ENCODE data around the gene M1AP. TPM values are rescaled to one million over a fixed set of nuclear protein-coding genes. Genes with fewer than 3 reads are reported as not detected.

Gene M1AP
- total RNA-seq, 2 experiments from 2014 or later: 0.23 TPM; not detected in 1

GRCh38 chr2:74554820-74555531 lies 93.2 kb downstream of the M1AP start:
- peaks cover 5% of the 10 kb centered on the region for H3K4me1 Mint-ChIP-seq
- no peaks in the 10 kb centered on the region for H3K9me3 Mint-ChIP-seq
- peak overlapping the region; percentile 94 for H3K4me3 Mint-ChIP-seq
- H3K27ac Mint-ChIP-seq: peak overlapping the region; percentile 87
- H3K27me3 Mint-ChIP-seq: peaks cover 26% of the 10 kb centered on the region
- peaks cover 4% of the 10 kb centered on the region for H3K36me3 Mint-ChIP-seq
- peak; percentile 54 for DNase-seq

DNA sequence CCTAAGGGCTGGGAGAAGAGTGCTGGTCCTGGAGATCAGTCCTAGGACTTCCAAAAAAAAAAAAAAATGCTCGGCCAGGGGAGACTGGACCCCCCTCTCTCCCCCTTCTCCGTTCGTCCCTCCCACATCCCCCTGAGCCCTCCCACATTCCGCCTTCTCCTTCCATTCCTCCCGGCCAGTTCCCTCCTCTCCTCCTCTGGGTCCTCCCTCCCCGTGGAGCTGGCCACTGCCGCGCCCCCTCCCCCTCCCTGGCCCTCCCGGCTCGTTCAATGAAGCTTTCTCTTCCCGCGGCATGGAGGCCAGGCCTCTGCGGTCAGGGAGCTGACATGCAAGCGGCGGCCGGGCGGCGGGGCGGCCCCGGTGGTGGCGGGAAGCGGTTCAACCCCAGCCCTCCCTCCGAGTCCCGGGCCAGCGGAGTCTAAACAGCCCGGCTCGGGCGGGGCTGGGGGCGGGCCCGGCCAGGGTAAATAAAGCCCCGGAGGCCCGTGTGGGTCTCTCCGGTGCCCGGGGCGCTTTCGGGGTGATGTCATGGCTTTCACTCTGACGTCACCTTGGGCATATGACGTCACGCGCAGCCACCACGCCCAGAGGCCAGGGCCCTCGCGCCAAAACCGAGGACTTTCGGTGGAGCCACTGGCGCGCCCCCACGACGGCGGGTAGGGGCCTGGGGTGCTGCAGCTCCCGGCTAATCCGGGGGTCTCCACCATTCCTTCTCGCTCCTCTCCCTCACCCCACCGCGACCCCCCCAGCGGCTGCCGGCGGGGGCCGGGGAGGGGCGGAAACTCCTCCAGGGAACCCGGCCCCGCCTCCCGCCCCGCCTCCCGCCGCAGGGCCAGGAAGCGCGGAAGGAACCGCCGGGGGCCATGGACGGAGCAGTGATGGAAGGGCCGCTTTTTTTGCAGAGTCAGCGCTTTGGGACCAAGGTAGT lies 94.0 kb downstream of the M1AP start, which contains the start of the genes DOK1 and LOXL3:
Gene DOK1, plus strand, starts transcription at position 829 of the 928 bp plus-strand sequence. Its CDS starts 35 bp downstream, at position 864.
Gene LOXL3, minus strand, starts transcription at position 51 of the 928 bp plus-strand sequence. CDS start 1,308 bp downstream, outside the sequence.
- Mint-ChIP-seq H3K36me3 (peaks cover 4% of the 10 kb centered on the region), H3K9me3 (no peaks in the 10 kb centered on the region), H3K4me1 (peaks cover 9% of the 10 kb centered on the region), H3K27me3 (peaks cover 33% of the 10 kb centered on the region), H3K4me3 (peak within 1 kb of the TSS; percentile 94), H3K27ac (peak within 1 kb of the TSS; percentile 87)
- DNase-seq: peak; percentile 82

- H3K27ac Mint-ChIP-seq: peak overlapping the region; percentile 14
- DNase-seq: no peak
These were observed 95.0 kb downstream of the M1AP start for GRCh38 chr2:74552914-74553811.

DNA sequence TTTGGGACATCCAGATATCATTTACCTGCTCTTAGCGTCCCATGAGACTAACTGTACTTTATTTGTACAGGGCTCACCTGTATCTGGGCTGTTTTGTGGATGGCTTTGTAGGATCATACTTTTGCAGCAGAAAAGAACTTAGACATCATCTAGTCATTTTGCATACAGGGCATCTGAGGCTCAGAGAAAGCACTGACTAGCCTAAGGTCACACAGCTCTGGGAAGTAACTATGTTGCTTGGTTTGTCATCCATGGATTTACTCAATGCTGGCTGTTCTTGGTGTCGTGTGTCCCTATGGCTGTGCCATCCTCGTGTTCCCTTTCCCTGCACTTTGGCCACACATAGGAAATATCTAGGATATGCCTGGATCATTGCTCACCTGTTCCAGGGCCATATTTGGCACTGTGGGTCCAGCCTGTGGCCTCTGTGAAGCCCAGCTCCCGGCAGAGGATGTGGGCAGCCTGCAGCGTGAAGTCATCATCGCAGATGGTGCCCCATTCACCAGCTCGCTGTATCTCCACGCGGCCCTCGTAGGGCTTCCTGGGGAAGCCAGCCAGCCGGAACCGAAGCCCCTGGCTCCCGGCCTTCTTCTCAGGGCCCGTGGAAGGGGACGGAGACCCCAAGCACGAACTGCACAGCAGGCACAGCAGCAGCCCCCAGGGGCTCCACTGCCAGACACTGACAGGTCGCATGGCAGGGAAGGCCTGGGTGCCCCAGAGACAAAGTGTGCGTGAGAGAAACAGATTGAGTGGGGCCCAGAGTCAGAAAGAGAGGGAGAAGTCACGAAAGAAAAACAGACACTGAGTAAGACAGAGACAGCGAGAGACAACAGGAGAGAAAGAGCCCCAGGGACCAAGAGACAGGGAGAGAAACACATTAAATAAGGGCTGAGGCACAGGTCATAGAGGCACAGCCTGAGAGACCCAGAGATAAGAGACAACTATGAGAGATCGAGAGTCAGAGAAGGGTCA lies 95.9 kb downstream of the M1AP start:
- Mint-ChIP-seq H3K4me1 (peaks cover 12% of the 10 kb centered on the region), H3K27ac (no peak overlapping the region), H3K27me3 (peaks cover 47% of the 10 kb centered on the region), H3K4me3 (no peak overlapping the region), H3K36me3 (peaks cover 4% of the 10 kb centered on the region), H3K9me3 (no peaks in the 10 kb centered on the region)
- DNase-seq: no peak

More at GRCh38 chr2:74552914-74553811, 95.0 kb downstream of the M1AP start:
- H3K4me1 Mint-ChIP-seq: peaks cover 12% of the 10 kb centered on the region
- H3K9me3 Mint-ChIP-seq: no peaks in the 10 kb centered on the region
- peak overlapping the region; percentile 53 for H3K4me3 Mint-ChIP-seq
- peaks cover 38% of the 10 kb centered on the region for H3K27me3 Mint-ChIP-seq
- peaks cover 4% of the 10 kb centered on the region for H3K36me3 Mint-ChIP-seq

GRCh38 chr2:74551530-74551929 lies 96.6 kb downstream of the M1AP start:
- H3K9me3 Mint-ChIP-seq: no peaks in the 10 kb centered on the region
- no peak for DNase-seq
- peaks cover 12% of the 10 kb centered on the region for H3K4me1 Mint-ChIP-seq
- H3K27ac Mint-ChIP-seq: no peak overlapping the region
- peaks cover 49% of the 10 kb centered on the region for H3K27me3 Mint-ChIP-seq
- peaks cover 4% of the 10 kb centered on the region for H3K36me3 Mint-ChIP-seq
- H3K4me3 Mint-ChIP-seq: no peak overlapping the region

DNA sequence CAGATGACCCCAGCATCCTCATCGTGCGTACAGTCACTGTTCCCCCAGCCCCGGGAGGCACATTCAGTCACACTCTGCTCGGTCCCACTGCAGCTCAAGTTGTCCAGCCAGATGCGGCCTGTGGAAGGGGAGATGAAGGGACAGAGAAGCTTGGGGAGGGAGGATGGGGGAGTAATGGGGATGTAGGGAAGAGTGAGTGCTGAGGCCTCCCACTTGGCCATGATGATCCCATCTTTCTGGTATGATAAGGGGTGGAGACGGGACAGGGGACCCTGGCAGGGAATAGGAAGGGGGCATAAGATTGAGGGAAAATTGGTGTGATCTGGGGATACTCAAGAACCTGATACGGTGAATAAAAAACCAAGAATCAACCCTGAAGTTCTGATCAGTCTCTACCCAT lies 97.9 kb downstream of the M1AP start:
- Mint-ChIP-seq H3K4me1 (peaks cover 6% of the 10 kb centered on the region), H3K27me3 (peaks cover 59% of the 10 kb centered on the region), H3K36me3 (no peaks in the 10 kb centered on the region), H3K4me3 (no peak overlapping the region), H3K27ac (no peak overlapping the region), H3K9me3 (no peaks in the 10 kb centered on the region)
- DNase-seq: no peak

- peak overlapping the region; percentile 69 for H3K4me3 Mint-ChIP-seq
- H3K4me1 Mint-ChIP-seq: peaks cover 6% of the 10 kb centered on the region
- peaks cover 65% of the 10 kb centered on the region for H3K27me3 Mint-ChIP-seq
- DNase-seq: peak; percentile 52
- H3K27ac Mint-ChIP-seq: peak overlapping the region; percentile 7
- no peaks in the 10 kb centered on the region for H3K36me3 Mint-ChIP-seq
- H3K9me3 Mint-ChIP-seq: no peaks in the 10 kb centered on the region
These were observed 99.0 kb downstream of the M1AP start for GRCh38 chr2:74548900-74549826.

- Mint-ChIP-seq H3K4me1 (peaks cover 6% of the 10 kb centered on the region), H3K27ac (no peak overlapping the region), H3K9me3 (no peaks in the 10 kb centered on the region), H3K27me3 (peaks cover 63% of the 10 kb centered on the region), H3K36me3 (no peaks in the 10 kb centered on the region), H3K4me3 (peak overlapping the region; percentile 60)
- no peak for DNase-seq
These were observed 99.7 kb downstream of the M1AP start for GRCh38 chr2:74548285-74548899.

DNA sequence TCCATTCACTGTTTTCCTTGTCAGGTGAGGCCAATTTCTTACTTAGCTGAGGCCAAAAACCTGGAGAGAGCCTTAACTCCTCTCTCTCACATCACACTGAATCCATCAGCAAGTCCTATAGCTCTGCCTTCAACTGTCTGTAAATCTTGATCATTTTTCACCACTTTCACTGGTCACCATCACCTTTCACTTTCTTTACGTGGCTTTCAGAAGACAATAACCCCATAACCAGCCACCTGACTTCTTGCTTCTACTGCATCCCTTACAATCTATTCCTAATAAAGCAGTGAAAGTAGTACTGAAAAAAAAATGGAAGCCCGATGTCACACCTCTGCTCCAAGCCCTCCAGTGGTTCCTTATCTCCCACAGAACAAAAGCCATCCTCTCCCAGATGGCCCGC lies 102.1 kb downstream of the M1AP start:
- H3K4me1 Mint-ChIP-seq: peaks cover 6% of the 10 kb centered on the region

DNA sequence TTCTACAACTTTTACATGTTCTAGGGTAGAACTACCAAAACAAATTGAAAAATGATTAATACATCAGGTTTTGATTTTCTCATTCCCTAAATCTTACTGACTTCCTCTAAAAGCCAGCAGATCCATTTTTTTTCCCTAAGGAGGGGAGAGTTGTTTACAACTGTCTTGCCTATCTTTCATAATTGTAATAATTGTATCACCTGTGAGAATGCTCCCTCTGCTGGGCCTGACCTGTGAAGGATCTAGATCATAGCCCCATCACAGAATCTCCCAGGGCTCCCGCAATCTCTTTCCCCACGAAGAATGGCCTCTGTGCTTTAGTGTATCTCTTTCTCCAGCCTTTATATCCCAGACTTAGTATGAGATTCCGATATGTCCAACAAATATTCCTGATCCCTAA lies 103.5 kb downstream of the M1AP start:
- H3K9me3 Mint-ChIP-seq: no peaks in the 10 kb centered on the region
- DNase-seq: no peak
- no peak overlapping the region for H3K4me3 Mint-ChIP-seq
- H3K27me3 Mint-ChIP-seq: peaks cover 54% of the 10 kb centered on the region
- no peaks in the 10 kb centered on the region for H3K36me3 Mint-ChIP-seq
- H3K4me1 Mint-ChIP-seq: peaks cover 6% of the 10 kb centered on the region
- H3K27ac Mint-ChIP-seq: no peak overlapping the region

More for the DNA sequence above, 102.1 kb downstream of the M1AP start:
- no peaks in the 10 kb centered on the region for H3K36me3 Mint-ChIP-seq
- peaks cover 64% of the 10 kb centered on the region for H3K27me3 Mint-ChIP-seq
- H3K9me3 Mint-ChIP-seq: no peaks in the 10 kb centered on the region
- H3K4me3 Mint-ChIP-seq: no peak overlapping the region
- DNase-seq: no peak
- H3K27ac Mint-ChIP-seq: no peak overlapping the region

- Mint-ChIP-seq H3K4me3 (no peak overlapping the region), H3K36me3 (no peaks in the 10 kb centered on the region), H3K4me1 (peaks cover 6% of the 10 kb centered on the region), H3K9me3 (no peaks in the 10 kb centered on the region), H3K27ac (no peak overlapping the region), H3K27me3 (peaks cover 59% of the 10 kb centered on the region)
- DNase-seq: no peak
These were observed 105.2 kb downstream of the M1AP start for GRCh38 chr2:74542978-74543377.

GRCh38 chr2:74540291-74540690 lies 107.8 kb downstream of the M1AP start:
- Mint-ChIP-seq H3K4me3 (no peak overlapping the region), H3K36me3 (no peaks in the 10 kb centered on the region), H3K27ac (no peak overlapping the region), H3K9me3 (no peaks in the 10 kb centered on the region), H3K4me1 (peaks cover 6% of the 10 kb centered on the region), H3K27me3 (peaks cover 41% of the 10 kb centered on the region)
- DNase-seq: no peak

Data from activated naive CD8-positive, alpha-beta T cell treated with anti-CD3 and anti-CD28 coated beads for 36 hours (primary cell).